Activated naive CD8-positive, alpha-beta T cell treated with anti-CD3 and anti-CD28 coated beads, Interleukin-2, amount 10 ng/mL, durations not matched to agents 7 days and 5 days (primary cell): ENCODE measurements around the gene CACNA1C. TPM values are rescaled to one million over a fixed set of nuclear protein-coding genes. Genes with fewer than 3 reads are reported as not detected.
A peak's percentile ranks its signal among the peaks of the same experiment; 100 is the strongest.

ENCODE experiments used
- ATAC-seq: fragments of 150-1000 bp; cut with Tn5 transposase; one replicate; pipeline ENCODE4 v1.10.0; 2021; ENCODE audit warnings: low read depth, moderate library complexity
- POLR2A ChIA-PET: fragments of 350-600 bp; sonication (Branson Sonifier 250); formaldehyde crosslinking; loops from one replicate; lab custom pipeline; 2021; ENCODE audit warnings: antibody characterized with exemption; lab: Charles Lee
- DNase-seq: peaks from one replicate; pipeline ENCODE4 v3.0.0; 2021
- H3K27ac Mint-ChIP-seq: one replicate; pipeline ENCODE4 v1.8.0; 2022; ENCODE audit warnings: mild to moderate bottlenecking, mixed read lengths
- H3K27me3 Mint-ChIP-seq: one replicate; pipeline ENCODE4 v1.8.0; 2022; ENCODE audit warnings: mild to moderate bottlenecking, moderate library complexity, mixed read lengths
- H3K36me3 Mint-ChIP-seq: one replicate; pipeline ENCODE4 v1.8.0; 2021; ENCODE audit warnings: mild to moderate bottlenecking, mixed read lengths
- H3K4me1 Mint-ChIP-seq: one replicate; pipeline ENCODE4 v1.8.0; 2021; ENCODE audit warnings: mixed read lengths
- H3K4me3 Mint-ChIP-seq: one replicate; pipeline ENCODE4 v1.8.0; 2022; ENCODE audit warnings: mild to moderate bottlenecking, moderate library complexity, mixed read lengths
- H3K9me3 Mint-ChIP-seq: one replicate; pipeline ENCODE4 v1.8.0; 2021; ENCODE audit warnings: mixed read lengths
- total RNA-seq, 2 experiments: library from RNA; stranded (reverse); gene quantifications; one replicate each; pipeline ENCODE4 v1.2.3, GENCODE V29; 2021

Gene CACNA1C
- total RNA-seq, 2 experiments from 2014 or later = 0.11 to 0.14 TPM

DNA sequence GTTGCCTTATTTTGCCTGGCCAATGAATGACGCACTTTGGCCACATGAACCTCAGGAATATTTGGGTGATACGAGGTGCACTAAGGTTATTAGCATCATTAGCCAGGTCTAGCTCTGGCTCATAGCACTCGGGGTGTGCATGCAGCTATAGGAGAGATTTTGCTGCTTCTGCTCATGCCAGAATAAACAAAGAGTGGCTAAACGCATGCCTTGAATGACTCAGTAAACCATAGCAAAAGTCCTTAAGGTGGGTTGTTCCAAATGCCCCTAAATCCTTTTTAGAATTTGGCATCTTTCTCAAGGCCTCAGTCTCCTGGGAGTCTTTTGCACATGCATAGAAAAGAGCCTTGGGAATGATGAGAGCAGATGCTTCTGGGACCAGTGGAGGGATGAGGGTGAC is 398.2 kb downstream of the CACNA1C start:
- DNase-seq (no peak), ATAC-seq (no peak)
- POLR2A ChIA-PET = no interaction called here
- Mint-ChIP-seq H3K27ac (peak overlapping the region; percentile 28), H3K36me3 (no peaks in the 10 kb centered on the region), H3K9me3 (peaks cover 3% of the 10 kb centered on the region), H3K27me3 (peaks cover 3% of the 10 kb centered on the region), H3K4me3 (no peak overlapping the region), H3K4me1 (peaks cover 5% of the 10 kb centered on the region)

DNA sequence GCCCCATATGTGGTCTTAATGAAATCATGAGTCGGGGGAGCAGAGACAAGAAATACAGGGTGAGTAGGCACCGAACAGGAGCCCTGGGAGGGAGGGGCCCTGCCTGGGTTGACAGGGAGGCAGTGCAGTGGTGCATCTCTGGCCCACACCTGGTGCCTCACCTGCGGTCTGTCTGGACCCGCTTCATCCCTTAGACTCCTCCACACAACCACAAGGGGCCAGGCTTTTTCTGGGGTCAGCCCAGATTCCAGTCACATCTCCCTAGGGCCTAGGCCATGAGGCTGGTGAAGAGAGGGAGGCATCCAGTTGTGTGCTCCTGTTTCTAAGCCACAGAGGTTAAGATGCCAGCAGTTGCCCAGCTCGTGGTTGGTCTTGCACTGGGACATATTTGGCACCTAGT is 398.7 kb downstream of the CACNA1C start:
- ATAC-seq = no peak
- Mint-ChIP-seq H3K27ac (peak overlapping the region; percentile 28), H3K27me3 (peaks cover 3% of the 10 kb centered on the region), H3K4me3 (no peak overlapping the region), H3K36me3 (no peaks in the 10 kb centered on the region), H3K9me3 (peaks cover 2% of the 10 kb centered on the region), H3K4me1 (peaks cover 5% of the 10 kb centered on the region)
- POLR2A ChIA-PET = no interaction called here
- DNase-seq = no peak

- Mint-ChIP-seq H3K36me3 (no peaks in the 10 kb centered on the region), H3K27me3 (peaks cover 3% of the 10 kb centered on the region), H3K4me3 (no peak overlapping the region), H3K9me3 (no peaks in the 10 kb centered on the region), H3K4me1 (peaks cover 5% of the 10 kb centered on the region), H3K27ac (no peak overlapping the region)
- no peak for DNase-seq
- POLR2A ChIA-PET = no interaction called here
- ATAC-seq = no peak
Measured at GRCh38 chr12:2453076-2453760, 400.4 kb downstream of the CACNA1C start.

GRCh38 chr12:2453761-2454090 is 400.9 kb downstream of the CACNA1C start:
- Mint-ChIP-seq H3K4me3 (no peak overlapping the region), H3K4me1 (peaks cover 5% of the 10 kb centered on the region), H3K9me3 (no peaks in the 10 kb centered on the region), H3K27me3 (peaks cover 3% of the 10 kb centered on the region), H3K36me3 (no peaks in the 10 kb centered on the region), H3K27ac (no peak overlapping the region)
- POLR2A ChIA-PET = no interaction called here
- no peak for DNase-seq
- ATAC-seq = no peak

DNA sequence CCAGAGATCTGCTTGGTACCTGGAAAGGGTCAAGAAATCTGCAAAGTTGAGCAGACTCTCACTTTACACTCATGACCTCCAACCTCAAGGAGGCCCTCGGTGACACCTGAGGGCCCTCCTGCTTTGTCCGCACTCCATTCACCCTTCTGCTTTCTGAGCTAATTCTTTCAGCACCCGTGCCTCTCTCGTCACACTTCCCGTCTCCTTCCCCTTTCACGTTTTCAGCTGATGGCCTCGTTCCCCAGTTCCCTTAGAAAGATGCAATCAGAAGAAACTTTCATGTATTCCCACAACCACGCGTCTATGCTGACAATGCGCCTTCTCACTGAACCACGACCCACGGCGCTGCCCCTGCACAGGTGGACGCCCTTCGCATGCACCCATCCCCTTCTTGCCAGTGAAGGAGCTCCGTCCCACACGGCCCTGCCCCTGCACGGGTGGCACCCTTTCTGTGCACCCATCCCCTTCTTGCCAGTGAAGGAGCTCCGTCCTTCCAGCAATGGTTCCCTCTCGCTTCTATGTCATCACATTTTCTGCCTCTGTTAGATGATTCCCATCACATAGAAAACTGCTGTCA is 401.9 kb downstream of the CACNA1C start:
- POLR2A ChIA-PET = no interaction called here
- no peak for ATAC-seq
- peaks cover 5% of the 10 kb centered on the region for H3K4me1 Mint-ChIP-seq
- no peak for DNase-seq
- no peak overlapping the region for H3K4me3 Mint-ChIP-seq
- no peaks in the 10 kb centered on the region for H3K9me3 Mint-ChIP-seq
- H3K36me3 Mint-ChIP-seq = no peaks in the 10 kb centered on the region
- peaks cover 2% of the 10 kb centered on the region for H3K27me3 Mint-ChIP-seq
- no peak overlapping the region for H3K27ac Mint-ChIP-seq

- H3K27me3 Mint-ChIP-seq = no peaks in the 10 kb centered on the region
- peaks cover 5% of the 10 kb centered on the region for H3K4me1 Mint-ChIP-seq
- no peak overlapping the region for H3K27ac Mint-ChIP-seq
- POLR2A ChIA-PET = no interaction called here
- H3K4me3 Mint-ChIP-seq = no peak overlapping the region
- DNase-seq (no peak), ATAC-seq (no peak)
- H3K9me3 Mint-ChIP-seq = no peaks in the 10 kb centered on the region
- no peaks in the 10 kb centered on the region for H3K36me3 Mint-ChIP-seq
Measured at GRCh38 chr12:2455410-2455809, 402.6 kb downstream of the CACNA1C start.

GRCh38 chr12:2456122-2456812 is 403.5 kb downstream of the CACNA1C start:
- Mint-ChIP-seq H3K9me3 (no peaks in the 10 kb centered on the region), H3K4me1 (peaks cover 5% of the 10 kb centered on the region), H3K36me3 (no peaks in the 10 kb centered on the region), H3K27me3 (peaks cover 2% of the 10 kb centered on the region), H3K4me3 (no peak overlapping the region), H3K27ac (no peak overlapping the region)
- POLR2A ChIA-PET = no interaction called here
- DNase-seq = no peak
- no peak for ATAC-seq

GRCh38 chr12:2456813-2457186 is 404.0 kb downstream of the CACNA1C start:
- Mint-ChIP-seq H3K9me3 (no peaks in the 10 kb centered on the region), H3K4me1 (peaks cover 5% of the 10 kb centered on the region), H3K27me3 (peaks cover 2% of the 10 kb centered on the region), H3K27ac (no peak overlapping the region), H3K36me3 (no peaks in the 10 kb centered on the region), H3K4me3 (no peak overlapping the region)
- POLR2A ChIA-PET = no interaction called here
- DNase-seq (no peak), ATAC-seq (no peak)

- ATAC-seq = no peak
- H3K27me3 Mint-ChIP-seq = peaks cover 2% of the 10 kb centered on the region
- no peak for DNase-seq
- no peak overlapping the region for H3K4me3 Mint-ChIP-seq
- no peak overlapping the region for H3K27ac Mint-ChIP-seq
- POLR2A ChIA-PET = no interaction called here
- H3K36me3 Mint-ChIP-seq = no peaks in the 10 kb centered on the region
- no peaks in the 10 kb centered on the region for H3K9me3 Mint-ChIP-seq
- H3K4me1 Mint-ChIP-seq = peaks cover 5% of the 10 kb centered on the region
Measured at GRCh38 chr12:2457215-2457932, 404.6 kb downstream of the CACNA1C start.

GRCh38 chr12:2457933-2458414 is 405.2 kb downstream of the CACNA1C start:
- H3K4me1 Mint-ChIP-seq = peaks cover 5% of the 10 kb centered on the region
- ATAC-seq (no peak), DNase-seq (no peak)
- no peaks in the 10 kb centered on the region for H3K36me3 Mint-ChIP-seq
- no peaks in the 10 kb centered on the region for H3K9me3 Mint-ChIP-seq
- POLR2A ChIA-PET = no interaction called here
- H3K4me3 Mint-ChIP-seq = no peak overlapping the region
- peaks cover 2% of the 10 kb centered on the region for H3K27me3 Mint-ChIP-seq
- H3K27ac Mint-ChIP-seq = no peak overlapping the region

DNA sequence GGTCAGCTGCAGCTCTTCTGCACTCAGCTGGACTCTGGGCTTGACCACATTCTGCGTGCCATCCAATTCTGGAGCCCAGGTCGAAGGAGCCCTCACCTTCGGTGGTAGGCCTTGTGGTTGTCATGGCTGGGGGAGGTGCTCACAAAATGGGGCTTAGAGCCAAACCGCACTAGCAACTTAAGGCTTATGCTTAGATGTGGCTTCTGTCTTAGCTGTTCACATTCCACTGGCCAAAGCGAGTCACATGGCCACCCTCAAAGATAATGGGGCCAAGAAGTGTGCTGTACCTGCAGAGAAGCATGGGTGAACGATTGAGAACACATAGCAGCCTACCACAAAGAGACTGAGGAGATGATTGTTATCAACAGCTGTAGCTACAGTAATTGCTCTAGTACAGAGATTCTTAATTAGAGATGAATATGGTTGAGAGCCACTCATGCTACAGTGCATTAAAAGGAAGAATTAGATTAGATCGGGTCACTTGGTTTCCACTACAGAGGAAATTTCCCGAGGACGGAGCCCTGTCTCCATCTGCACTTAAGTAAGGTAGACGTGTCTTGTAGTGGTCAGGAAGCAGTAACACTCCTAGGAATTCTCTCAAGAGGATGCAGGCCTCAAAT is 407.4 kb downstream of the CACNA1C start:
- ATAC-seq (no peak), DNase-seq (no peak)
- Mint-ChIP-seq H3K4me1 (no peaks in the 10 kb centered on the region), H3K4me3 (no peak overlapping the region), H3K27ac (no peak overlapping the region), H3K36me3 (no peaks in the 10 kb centered on the region), H3K9me3 (no peaks in the 10 kb centered on the region), H3K27me3 (peaks cover 4% of the 10 kb centered on the region)
- POLR2A ChIA-PET = no interaction called here

DNA sequence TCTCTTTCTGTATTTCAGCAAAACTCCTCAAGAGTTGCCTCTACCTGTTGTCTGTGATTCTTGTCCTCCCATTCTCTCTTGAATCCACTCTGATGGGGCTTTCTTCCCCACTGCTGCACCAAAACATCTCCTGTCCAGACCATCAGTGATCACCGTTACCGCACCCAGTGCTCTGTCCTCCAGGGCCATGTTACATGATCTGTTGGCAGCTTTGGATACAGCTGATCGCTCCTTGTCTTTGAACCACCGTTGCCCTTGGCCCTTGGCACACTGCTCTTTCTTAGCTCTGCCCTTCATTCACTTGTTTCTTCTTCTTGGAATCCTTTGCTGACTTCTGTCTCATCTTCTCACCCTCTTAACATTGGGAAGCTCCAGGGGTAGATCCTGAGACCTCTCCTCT is 408.3 kb downstream of the CACNA1C start:
- Mint-ChIP-seq H3K27me3 (peaks cover 8% of the 10 kb centered on the region), H3K4me3 (no peak overlapping the region), H3K9me3 (no peaks in the 10 kb centered on the region), H3K4me1 (no peaks in the 10 kb centered on the region), H3K27ac (no peak overlapping the region), H3K36me3 (no peaks in the 10 kb centered on the region)
- ATAC-seq (no peak), DNase-seq (no peak)
- POLR2A ChIA-PET = no interaction called here

- Mint-ChIP-seq H3K27ac (no peak overlapping the region), H3K4me1 (no peaks in the 10 kb centered on the region), H3K4me3 (no peak overlapping the region), H3K27me3 (peaks cover 8% of the 10 kb centered on the region), H3K36me3 (no peaks in the 10 kb centered on the region), H3K9me3 (no peaks in the 10 kb centered on the region)
- ATAC-seq = no peak
- DNase-seq = no peak
- POLR2A ChIA-PET = no interaction called here
Measured at GRCh38 chr12:2461645-2462044, 408.9 kb downstream of the CACNA1C start.
